Sigmoid colon (tissue), 4 donors: Measurements from ENCODE around the gene THAP11.

Experiments
- CTCF ChIP-seq, 4 experiments: fragments of 450-650 bp in 3 of 4; fragments of 200-600 bp in 1 of 4; IDR thresholded peaks; one replicate each; pipeline ENCODE4 v1.5.1; 2016 to 2019; ENCODE audit warnings: antibody characterized with exemption in 4 of 4, mild to moderate bottlenecking in 3 of 4, moderate library complexity in 2 of 4
- EP300 ChIP-seq, 4 donors: sonication (generic); formaldehyde crosslinking; IDR thresholded peaks; one replicate each; pipeline ENCODE4 v1.6.1; 2017; ENCODE audit warnings: antibody characterized with exemption in 4 of 4

GRCh38 chr16:67878232-67878631, 36.1 kb downstream of the THAP11 start:
- no peak for TF ChIP-seq EP300 (IDR thresholded peaks at IDR 0.05)
- TF ChIP-seq CTCF (IDR thresholded peaks at IDR 0.05) = no peak
